H1 (cell line): ENCODE data around the gene KRT4. TPM values are rescaled to one million over a fixed set of nuclear protein-coding genes. Genes with fewer than 3 reads are reported as not detected.

Experiments used
- CTCF ChIA-PET: fragments of 300-600 bp; sonication (Branson Sonifier 250); formaldehyde crosslinking; loops from one replicate; lab custom pipeline; 2021; ENCODE audit not compliant: partially characterized antibody; lab: Charles Lee
- POLR2A ChIA-PET: fragments of 300-600 bp; sonication (Branson Sonifier 250); formaldehyde crosslinking; loops from one replicate; lab custom pipeline; 2021; ENCODE audit warnings: inconsistent platforms; ENCODE audit not compliant: partially characterized antibody; lab: Charles Lee
- DNase-seq, 2 experiments: peaks; one replicate each; pipeline versions ENCODE4 v3.0.0 to v3.0.0-alpha.2; 2010 to 2022; ENCODE audit warnings: low spot score in 2 of 2, low read depth in 1 of 2, mixed read lengths in 1 of 2
- FAIRE-seq: peaks from 2 replicates; lab custom pipeline; 2011; peaks lifted over from hg19 to GRCh38; lab: Jason Lieb, UNC
- H2AFZ ChIP-seq: 2 replicates; pipeline ENCODE4 v1.8.1; 2012; ENCODE audit warnings: low read length, inconsistent platforms
- H2AK5ac ChIP-seq: 2 replicates; pipeline ENCODE4 v1.6.1; 2013; ENCODE audit warnings: low read depth, low read length
- H2BK120ac ChIP-seq: replicated peaks from 2 replicates; pipeline ENCODE3; 2013; ENCODE audit warnings: low read depth, low read length, inconsistent platforms
- H2BK12ac ChIP-seq: 2 replicates; pipeline ENCODE4 v1.6.1; 2013; ENCODE audit warnings: low read depth, low read length
- H2BK15ac ChIP-seq: 2 replicates; pipeline ENCODE4 v1.6.1; 2013; ENCODE audit warnings: low read length
- H2BK20ac ChIP-seq: 2 replicates; pipeline ENCODE4 v1.6.1; 2013; ENCODE audit warnings: low read length
- H2BK5ac ChIP-seq: 2 replicates; pipeline ENCODE4 v1.6.1; 2013; ENCODE audit warnings: low read depth, low read length
- H3K14ac ChIP-seq: 2 replicates; pipeline ENCODE4 v1.6.1; 2013; ENCODE audit warnings: inconsistent platforms; ENCODE audit not compliant: insufficient read length
- H3K18ac ChIP-seq: 2 replicates; pipeline ENCODE4 v1.6.1; 2013; ENCODE audit warnings: low read length; ENCODE audit errors: extremely low read depth
- H3K23ac ChIP-seq: 2 replicates; pipeline ENCODE4 v1.6.1; 2013; ENCODE audit warnings: inconsistent platforms; ENCODE audit not compliant: insufficient read length
- H3K23me2 ChIP-seq: 2 replicates; pipeline ENCODE4 v1.6.1; 2013; ENCODE audit warnings: low read depth, low read length
- H3K27ac ChIP-seq: 2 replicates; pipeline ENCODE4 v1.6.1; 2011; ENCODE audit warnings: low read depth, low read length, inconsistent platforms
- H3K27me3 ChIP-seq, 4 experiments: replicated peaks in 1 of 4; 1 replicate in 1 of 4; 2 replicates in 3 of 4; pipeline versions ENCODE4 v1.6.1 to v1.8.1; 2011 to 2013; ENCODE audit warnings: low read length in 3 of 4, mild to moderate bottlenecking in 3 of 4, inconsistent platforms in 2 of 4, mixed read lengths in 2 of 4, moderate library complexity in 1 of 4; ENCODE audit not compliant: control insufficient read depth in 3 of 4, insufficient read depth in 3 of 4; ENCODE audit errors: extremely low read depth in 1 of 4
- H3K36me3 ChIP-seq, 4 experiments: 2 replicates each; pipeline versions ENCODE4 v1.6.1 to v1.8.1; 2011 to 2013; ENCODE audit warnings: mild to moderate bottlenecking in 4 of 4, low read length in 3 of 4, moderate library complexity in 2 of 4, control low read depth in 1 of 4, inconsistent platforms in 1 of 4; ENCODE audit not compliant: insufficient read depth in 4 of 4, control insufficient read depth in 2 of 4
- H3K4ac ChIP-seq: replicated peaks from 2 replicates; pipeline ENCODE3; 2013; ENCODE audit warnings: low read length, low read depth, mixed read lengths, inconsistent platforms; ENCODE audit not compliant: insufficient read length
- H3K4me1 ChIP-seq, 4 experiments: replicated peaks in 1 of 4; 1 replicate in 1 of 4; 2 replicates in 3 of 4; pipeline versions ENCODE4 v1.6.1 to v1.8.1; 2011 to 2013; ENCODE audit warnings: low read length in 3 of 4, inconsistent platforms in 2 of 4, mixed read lengths in 1 of 4; ENCODE audit not compliant: insufficient read depth in 4 of 4, control insufficient read depth in 3 of 4
- H3K4me2 ChIP-seq, 2 experiments: 2 replicates each; pipeline versions ENCODE4 v1.6.1 to v1.8.1; 2011 to 2013; ENCODE audit warnings: low read depth in 2 of 2, low read length in 2 of 2, control low read depth in 1 of 2, inconsistent platforms in 1 of 2, mild to moderate bottlenecking in 1 of 2; ENCODE audit not compliant: insufficient read depth in 1 of 2
- H3K4me3 ChIP-seq, 4 experiments: fragments of 200-600, 300-600 bp in 1 of 4; sonication (generic), shearing (Covaris generic), sonication (Bioruptor Twin) in 1 of 4; 2 replicates each; pipeline versions ENCODE4 v1.5.1 to v1.8.1; 2011 to 2016; ENCODE audit warnings: low read length in 4 of 4, low read depth in 3 of 4, control low read depth in 2 of 4, inconsistent platforms in 2 of 4, mild to moderate bottlenecking in 2 of 4, mixed read lengths in 1 of 4, moderate library complexity in 1 of 4; ENCODE audit not compliant: insufficient read depth in 2 of 4; ENCODE audit errors: extremely low read depth in 1 of 4
- H3K56ac ChIP-seq: replicated peaks from 2 replicates; pipeline ENCODE3; 2013; ENCODE audit warnings: low read depth, mild to moderate bottlenecking, mixed read lengths, low read length, inconsistent platforms; ENCODE audit not compliant: insufficient read length
- H3K79me1 ChIP-seq: 2 replicates; pipeline ENCODE4 v1.6.1; 2013; ENCODE audit warnings: low read depth, low read length, control low read depth
- H3K79me2 ChIP-seq, 2 experiments: 2 replicates each; pipeline versions ENCODE4 v1.6.1 to v1.8.1; 2012 to 2013; ENCODE audit warnings: low read length in 2 of 2, mild to moderate bottlenecking in 2 of 2, inconsistent platforms in 1 of 2; ENCODE audit not compliant: insufficient read depth in 2 of 2, control insufficient read depth in 1 of 2
- H3K9ac ChIP-seq, 4 experiments: replicated peaks in 1 of 4; 1 replicate in 1 of 4; 2 replicates in 3 of 4; pipeline versions ENCODE4 v1.6.1 to v1.8.1; 2011 to 2013; ENCODE audit warnings: low read depth in 3 of 4, low read length in 3 of 4, control low read depth in 2 of 4, mild to moderate bottlenecking in 2 of 4, moderate library complexity in 2 of 4, inconsistent platforms in 1 of 4; ENCODE audit errors: extremely low read depth in 1 of 4
- H3K9me3 ChIP-seq, 2 experiments: 2 replicates each; pipeline versions ENCODE4 v1.6.1 to v1.8.1; 2012 to 2013; ENCODE audit warnings: mild to moderate bottlenecking in 2 of 2, moderate library complexity in 2 of 2, control low read depth in 1 of 2, inconsistent platforms in 1 of 2, low read depth in 1 of 2, low read length in 1 of 2, mixed read lengths in 1 of 2; ENCODE audit not compliant: insufficient read depth in 2 of 2
- H4K20me1 ChIP-seq, 2 experiments: replicated peaks in 1 of 2; 2 replicates each; pipeline versions ENCODE3 to v1.8.1; 2011 to 2013; ENCODE audit warnings: inconsistent platforms in 2 of 2, low read length in 2 of 2, mild to moderate bottlenecking in 1 of 2; ENCODE audit not compliant: insufficient read depth in 2 of 2, control insufficient read depth in 1 of 2
- H4K5ac ChIP-seq: 2 replicates; pipeline ENCODE4 v1.6.1; 2013; ENCODE audit warnings: low read length, low read depth, mixed read lengths, inconsistent platforms; ENCODE audit not compliant: insufficient read length
- H4K8ac ChIP-seq: 2 replicates; pipeline ENCODE4 v1.8.0; 2013; ENCODE audit warnings: mild to moderate bottlenecking, moderate library complexity, low read length, inconsistent platforms; ENCODE audit not compliant: insufficient read depth; ENCODE audit errors: extremely low read depth
- H4K91ac ChIP-seq: replicated peaks from 2 replicates; pipeline ENCODE3; 2013; ENCODE audit warnings: low read length, mixed read lengths, inconsistent platforms; ENCODE audit not compliant: insufficient read length
- BCL11A ChIP-seq, 2 experiments: IDR thresholded peaks; one replicate each; pipeline ENCODE4 v1.6.1; 2011; ENCODE audit warnings: low read depth in 2 of 2, low read length in 2 of 2, mild to moderate bottlenecking in 2 of 2
- PHF8 ChIP-seq: fragments of 200-600 bp; sonication (generic); conservative IDR thresholded peaks from 2 replicates; pipeline ENCODE4 v1.7.1; 2012; ENCODE audit warnings: low read depth, mild to moderate bottlenecking, inconsistent platforms, low read length, moderate library complexity
- RNF2 ChIP-seq: fragments of 200-900, 300-1000 bp; sonication (generic); IDR thresholded peaks from 2 replicates; pipeline ENCODE4 v1.7.1; 2016; ENCODE audit warnings: borderline replicate concordance, low read depth, mild to moderate bottlenecking, antibody characterized with exemption, low read length; ENCODE audit not compliant: poor library complexity, severe bottlenecking; ENCODE audit errors: missing control alignments
- WGBS, 2 experiments: shearing (Covaris generic) in 1 of 2; methylation state at CpG; one replicate each; pipeline versions ENCODE4 v1.1.6 to v1.1.7; 2013 to 2015; ENCODE audit warnings: low lambda C conversion rate in 2 of 2, mixed read lengths in 2 of 2, inconsistent platforms in 1 of 2, low coverage in 1 of 2, missing lambda C conversion rate in 1 of 2; ENCODE audit not compliant: insufficient replicate concordance in 2 of 2, insufficient coverage in 1 of 2, insufficient read length in 1 of 2; ENCODE audit errors: extremely low coverage in 1 of 2, missing lambda C conversion rate in 1 of 2; 5-methylcytosine and 5-hydroxymethylcytosine counted together
- polyA plus RNA-seq, 7 experiments: library from polyadenylated mRNA; depleted of rRNA in 3 of 7; stranded (reverse) in 5 of 7; unstranded in 2 of 7; fragments of >200 nt in 5 of 7; fragments of 200-250 nt in 2 of 7; gene quantifications; 1 replicate in 5 of 7; 2 replicates in 1 of 7; 4 replicates in 1 of 7; pipeline versions ENCODE4 v1.2.1 to v1.2.3, GENCODE V29; 2011 to 2013; ENCODE audit warnings: missing spikeins in 2 of 7, mixed read lengths in 2 of 7
- total RNA-seq: library from RNA; stranded (reverse); fragmentation: NEBNext Ultra II Directional; extraction: Animal tissue kit (Norgen Biotek cat#: 25700); gene quantifications from 2 replicates; pipeline ENCODE4 v1.2.1, GENCODE V29; 2021

Gene KRT4
- total and polyA plus RNA-seq, 2 of the 8 experiments (the other 6 are each of a cell fraction or from before 2014, with no cell fraction given): not detected

GRCh38 chr12:52789637-52790426 is 24.1 kb downstream of the KRT4 start:
- Histone ChIP-seq H3K4me2 (no peak overlapping the region), H2BK5ac (no peak overlapping the region), H3K4me3 (no peak overlapping the region), H3K18ac (no peak overlapping the region), H4K20me1 (no peaks in the 10 kb centered on the region), H2BK20ac (no peak overlapping the region), H3K56ac (no peak overlapping the region), H3K9ac (peak overlapping the region in 2 of 4 experiments; percentile 4 to 22; a peak in 2 of 7 replicates), H2BK15ac (no peak overlapping the region), H4K5ac (no peak overlapping the region), H4K8ac (peak overlapping the region; percentile 74), H3K23ac (no peak overlapping the region), H3K23me2 (no peaks in the 10 kb centered on the region), H3K4ac (no peak overlapping the region), H2AK5ac (no peak overlapping the region), H3K79me2 (no peaks in the 10 kb centered on the region), H3K27ac (no peak overlapping the region), H3K79me1 (no peaks in the 10 kb centered on the region), H3K27me3 (no peaks in the 10 kb centered on the region), H3K9me3 (no peaks in the 10 kb centered on the region), H4K91ac (no peak overlapping the region), H2AFZ (no peak overlapping the region), H3K14ac (no peak overlapping the region), H2BK12ac (no peak overlapping the region), H3K36me3 (no peaks in the 10 kb centered on the region), H3K4me1 (no peaks in the 10 kb centered on the region), H2BK120ac (no peak overlapping the region)
- no peak for TF ChIP-seq RNF2
- no peak for TF ChIP-seq BCL11A (IDR thresholded peaks at IDR 0.05; ENCODE audit: low read depth in 2 of 2, low read length in 2 of 2)
- TF ChIP-seq PHF8: no peak
- ChIA-PET CTCF (interaction anchor here (0.7 to 3.7 kb wide), 10 partner anchors 12 to 124 kb away, joined by 3 to 20 read pairs (median 4); partner anchors contain the start of gene KRT76), POLR2A (interaction anchor here (0.5 kb wide), 1 partner anchor 260 kb away, joined by 3 read pairs; the partner anchor contains the start of gene TNS2)
- no peak for DNase-seq
- no peak for FAIRE-seq
- 94% methylated on average over 38 of the region's 50 CpGs; no CpG with 5 or more reads in 1 of the 2 experiments for WGBS, 2 experiments
